ENCODE data around the gene PRPS1. TPM values are rescaled to one million over a fixed set of nuclear protein-coding genes. Genes with fewer than 3 reads are reported as not detected.
"Not testable (repeated sequence)": the region's sequence is repeated elsewhere in the genome, so short reads cannot be mapped to it uniquely, and the experiment has no call there.

Gene PRPS1
- total and polyA plus RNA-seq, 4 donors, result 20.7 to 29.2 (median 24.4) TPM

DNA sequence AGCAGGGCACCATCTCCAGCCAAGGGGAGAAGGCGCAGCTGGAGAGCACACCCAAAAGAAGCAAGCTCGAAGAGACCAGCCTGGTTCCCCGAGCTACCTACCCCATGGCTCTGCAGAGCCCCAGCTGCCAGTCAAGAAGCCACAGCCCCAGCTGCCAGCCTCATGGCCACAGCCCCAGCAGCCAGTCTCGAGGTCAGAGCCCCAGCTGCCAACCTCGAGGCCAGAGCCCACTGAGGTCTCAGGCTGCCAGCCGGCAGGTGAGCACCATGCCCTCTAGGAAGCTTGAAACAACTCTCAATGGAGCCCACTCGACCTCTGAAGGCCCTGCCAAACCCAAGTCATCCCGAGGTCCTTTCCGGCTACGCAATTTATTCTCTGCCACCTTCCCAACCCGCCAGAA lies 27.0 kb upstream of the PRPS1 start:
- no peaks in the 10 kb centered on the region for H3K36me3 ChIP-seq (ENCODE audit: control insufficient read depth in 1 of 2, insufficient read depth in 2 of 2, low read length in 1 of 2)
- H3K27ac ChIP-seq (ENCODE audit: low read depth in 1 of 2, low read length in 2 of 2), result no peak overlapping the region
- WGBS, 2 donors, result 81 to 92% methylated on average over 11 of the region's 11 CpGs
- H3K27me3 ChIP-seq (ENCODE audit: control insufficient read depth in 1 of 2, insufficient read depth in 2 of 2, low read length in 1 of 2), result no peaks in the 10 kb centered on the region
- no peak overlapping the region for H3K4me3 ChIP-seq (ENCODE audit: low read length in 2 of 2)
- DNase-seq (no peak), ATAC-seq (ENCODE audit: low FRiP score) (no peak)
- H3K9me3 ChIP-seq (ENCODE audit: control insufficient read depth, low read length), result no peaks in the 10 kb centered on the region
- no peaks in the 10 kb centered on the region for H3K4me1 ChIP-seq (ENCODE audit: control insufficient read depth in 1 of 2, insufficient read depth in 2 of 2, low read length in 2 of 2)
- intact Hi-C loops (cut with DNase I), result no loop called here

- Histone ChIP-seq H3K27ac (ENCODE audit: low read depth in 1 of 2, low read length in 2 of 2) (no peak overlapping the region), H3K36me3 (ENCODE audit: control insufficient read depth in 1 of 2, insufficient read depth in 2 of 2, low read length in 1 of 2) (no peaks in the 10 kb centered on the region), H3K4me1 (ENCODE audit: control insufficient read depth in 1 of 2, insufficient read depth in 2 of 2, low read length in 2 of 2) (no peaks in the 10 kb centered on the region), H3K4me3 (ENCODE audit: low read length in 2 of 2) (no peak overlapping the region), H3K27me3 (ENCODE audit: control insufficient read depth in 1 of 2, insufficient read depth in 2 of 2, low read length in 1 of 2) (no peaks in the 10 kb centered on the region), H3K9me3 (ENCODE audit: control insufficient read depth, low read length) (no peaks in the 10 kb centered on the region)
- no peak for ATAC-seq (ENCODE audit: low FRiP score)
- WGBS, 2 donors, result 87 to 97% methylated on average over 16 of the region's 16 CpGs
- intact Hi-C loops (cut with DNase I), result no loop called here
- DNase-seq, result no peak
These were observed 26.6 kb upstream of the PRPS1 start for GRCh38 chrX:107601759-107602158.

DNA sequence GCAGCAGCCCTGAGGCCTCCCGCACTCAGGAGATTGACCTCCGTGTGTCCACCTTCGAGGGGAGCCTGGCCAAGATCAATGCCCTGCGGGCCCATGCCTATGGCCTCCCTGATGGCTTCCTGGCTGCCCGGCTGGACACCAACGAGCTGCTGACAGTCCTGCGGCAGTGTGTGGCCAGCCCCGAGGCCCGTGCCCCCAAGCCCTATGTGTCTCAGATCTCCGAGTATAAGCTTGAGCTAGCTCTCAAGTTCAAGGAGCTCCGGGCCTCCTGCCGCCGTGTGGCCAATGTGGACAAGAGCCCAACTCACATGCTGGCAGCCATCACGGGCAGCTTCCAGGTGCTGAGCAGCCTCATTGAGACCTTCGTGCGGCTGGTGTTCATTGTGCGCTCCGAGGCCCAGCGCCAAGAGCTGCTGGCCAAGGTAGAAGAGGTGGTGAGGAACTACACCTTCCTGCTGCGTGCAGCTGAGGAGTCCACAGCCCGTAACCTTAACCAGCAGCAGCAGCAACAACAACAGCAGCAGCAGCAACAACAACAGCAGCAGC lies 25.5 kb upstream of the PRPS1 start:
- Histone ChIP-seq H3K4me1 (ENCODE audit: control insufficient read depth in 1 of 2, insufficient read depth in 2 of 2, low read length in 2 of 2) (no peaks in the 10 kb centered on the region), H3K27ac (ENCODE audit: low read depth in 1 of 2, low read length in 2 of 2) (no peak overlapping the region), H3K9me3 (ENCODE audit: control insufficient read depth, low read length) (no peaks in the 10 kb centered on the region), H3K27me3 (ENCODE audit: control insufficient read depth in 1 of 2, insufficient read depth in 2 of 2, low read length in 1 of 2) (no peaks in the 10 kb centered on the region), H3K36me3 (ENCODE audit: control insufficient read depth in 1 of 2, insufficient read depth in 2 of 2, low read length in 1 of 2) (no peaks in the 10 kb centered on the region), H3K4me3 (ENCODE audit: low read length in 2 of 2) (no peak overlapping the region)
- DNase-seq (no peak), ATAC-seq (ENCODE audit: low FRiP score) (no peak)
- WGBS, 2 donors, result 89 to 90% methylated on average over 21 of the region's 21 CpGs
- intact Hi-C loops (cut with DNase I), result no loop called here

DNA sequence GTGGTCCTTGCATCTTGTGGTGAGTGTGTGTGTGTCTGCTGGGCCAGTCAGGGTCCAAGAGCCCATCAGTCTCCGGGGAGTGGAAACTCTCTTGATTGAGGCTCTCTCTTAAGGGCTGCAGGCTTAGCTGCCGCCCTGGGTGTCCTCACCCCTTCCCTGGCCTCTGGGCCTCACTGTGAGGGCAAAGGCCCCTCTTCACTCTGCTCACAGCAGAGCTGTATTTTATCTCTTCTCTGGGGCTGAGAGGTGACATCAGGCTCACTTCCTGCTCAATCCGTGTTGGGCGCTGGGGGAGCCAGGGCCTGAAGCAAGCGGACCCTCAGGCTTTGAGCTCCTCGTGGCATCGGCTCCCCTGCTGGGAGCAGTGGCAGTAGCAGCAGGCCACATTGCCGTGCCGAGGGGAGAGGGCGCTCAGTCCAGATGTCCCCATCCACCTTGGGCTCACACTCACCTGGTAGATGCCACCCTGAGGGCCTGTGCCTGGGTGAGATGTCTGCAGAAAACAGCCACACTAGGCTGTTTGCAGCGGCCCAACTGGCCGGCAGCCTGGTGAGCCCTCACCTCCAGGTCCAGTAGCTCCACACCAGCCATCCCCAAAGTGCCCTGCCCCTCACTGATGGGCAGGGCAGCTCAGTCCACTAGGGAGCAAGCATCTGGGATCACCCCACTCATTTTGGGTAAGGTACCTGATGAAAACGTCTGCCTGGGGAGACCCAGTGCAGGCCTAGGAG lies 24.7 kb upstream of the PRPS1 start:
- 68 to 69% methylated on average over 13 of the region's 13 CpGs for WGBS, 2 donors
- ATAC-seq (ENCODE audit: low FRiP score) (no peak), DNase-seq (no peak)
- intact Hi-C loops (cut with DNase I), result no loop called here
- H3K36me3 ChIP-seq (ENCODE audit: control insufficient read depth in 1 of 2, insufficient read depth in 2 of 2, low read length in 1 of 2), result no peaks in the 10 kb centered on the region
- no peaks in the 10 kb centered on the region for H3K4me1 ChIP-seq (ENCODE audit: control insufficient read depth in 1 of 2, insufficient read depth in 2 of 2, low read length in 2 of 2)
- H3K9me3 ChIP-seq (ENCODE audit: control insufficient read depth, low read length), result no peaks in the 10 kb centered on the region
- H3K27me3 ChIP-seq (ENCODE audit: control insufficient read depth in 1 of 2, insufficient read depth in 2 of 2, low read length in 1 of 2), result no peaks in the 10 kb centered on the region
- no peak overlapping the region for H3K4me3 ChIP-seq (ENCODE audit: low read length in 2 of 2)
- no peak overlapping the region for H3K27ac ChIP-seq (ENCODE audit: low read depth in 1 of 2, low read length in 2 of 2)

GRCh38 chrX:107609061-107609460 lies 19.2 kb upstream of the PRPS1 start:
- H3K4me3 ChIP-seq (ENCODE audit: low read length in 2 of 2); H3K9me3 ChIP-seq (ENCODE audit: control insufficient read depth, low read length); ATAC-seq (ENCODE audit: low FRiP score); H3K27me3 ChIP-seq (ENCODE audit: control insufficient read depth in 1 of 2, insufficient read depth in 2 of 2, low read length in 1 of 2); H3K36me3 ChIP-seq (ENCODE audit: control insufficient read depth in 1 of 2, insufficient read depth in 2 of 2, low read length in 1 of 2); DNase-seq; H3K27ac ChIP-seq (ENCODE audit: low read depth in 1 of 2, low read length in 2 of 2); H3K4me1 ChIP-seq (ENCODE audit: control insufficient read depth in 1 of 2, insufficient read depth in 2 of 2, low read length in 2 of 2); intact Hi-C loops (cut with DNase I): not testable (repeated sequence)
- WGBS, 2 donors, result 55 to 63% methylated on average over 5 of the region's 5 CpGs

DNA sequence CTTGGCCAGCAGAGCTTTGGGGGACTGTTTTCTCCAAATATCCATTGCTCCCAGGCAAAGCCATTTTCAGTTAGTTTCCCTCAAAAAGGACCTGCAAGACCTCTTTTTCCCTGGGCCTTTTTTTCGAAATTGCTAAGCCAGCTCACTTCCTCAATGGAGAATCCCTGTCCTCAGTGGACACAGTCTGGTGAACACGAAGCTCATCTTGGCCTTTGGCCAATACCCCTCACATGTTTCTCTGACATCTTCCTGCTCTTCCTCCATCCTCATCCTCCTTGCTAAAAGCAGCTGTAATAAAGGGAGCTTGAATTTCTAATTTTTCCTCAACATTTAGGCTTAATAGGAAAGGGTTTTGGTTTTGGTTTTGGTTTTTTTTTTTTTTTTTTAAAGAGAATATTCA lies 17.6 kb upstream of the PRPS1 start:
- DNase-seq (no peak), ATAC-seq (ENCODE audit: low FRiP score) (no peak)
- H3K9me3 ChIP-seq (ENCODE audit: control insufficient read depth, low read length), result no peaks in the 10 kb centered on the region
- H3K27me3 ChIP-seq (ENCODE audit: control insufficient read depth in 1 of 2, insufficient read depth in 2 of 2, low read length in 1 of 2), result no peaks in the 10 kb centered on the region
- intact Hi-C loops (cut with DNase I), result no loop called here
- no peaks in the 10 kb centered on the region for H3K36me3 ChIP-seq (ENCODE audit: control insufficient read depth in 1 of 2, insufficient read depth in 2 of 2, low read length in 1 of 2)
- no peak overlapping the region for H3K27ac ChIP-seq (ENCODE audit: low read depth in 1 of 2, low read length in 2 of 2)
- H3K4me3 ChIP-seq (ENCODE audit: low read length in 2 of 2), result no peak overlapping the region
- 57 to 61% methylated on average over 2 of the region's 2 CpGs for WGBS, 2 donors
- no peaks in the 10 kb centered on the region for H3K4me1 ChIP-seq (ENCODE audit: control insufficient read depth in 1 of 2, insufficient read depth in 2 of 2, low read length in 2 of 2)

GRCh38 chrX:107619885-107620322 lies 8.4 kb upstream of the PRPS1 start:
- intact Hi-C loops (cut with DNase I), result no loop called here
- ATAC-seq (ENCODE audit: low FRiP score) (no peak), DNase-seq (no peak)
- H3K36me3 ChIP-seq (ENCODE audit: control insufficient read depth in 1 of 2, insufficient read depth in 2 of 2, low read length in 1 of 2), result no peaks in the 10 kb centered on the region
- H3K9me3 ChIP-seq (ENCODE audit: control insufficient read depth, low read length), result no peaks in the 10 kb centered on the region
- 47 to 59% methylated on average over 7 of the region's 7 CpGs for WGBS, 2 donors
- no peak overlapping the region for H3K4me3 ChIP-seq (ENCODE audit: low read length in 2 of 2)
- H3K4me1 ChIP-seq (ENCODE audit: control insufficient read depth in 1 of 2, insufficient read depth in 2 of 2, low read length in 2 of 2), result no peaks in the 10 kb centered on the region
- no peak overlapping the region for H3K27ac ChIP-seq (ENCODE audit: low read depth in 1 of 2, low read length in 2 of 2)
- H3K27me3 ChIP-seq (ENCODE audit: control insufficient read depth in 1 of 2, insufficient read depth in 2 of 2, low read length in 1 of 2), result no peaks in the 10 kb centered on the region

- intact Hi-C loops (cut with DNase I), result loop anchor here in 1 of 2 donors (5.0 kb wide), 1 partner anchor 628 kb away; no protein-coding TSS in a partner anchor
- Histone ChIP-seq H3K27ac (ENCODE audit: low read depth in 1 of 2, low read length in 2 of 2) (no peak overlapping the region), H3K9me3 (ENCODE audit: control insufficient read depth, low read length) (no peaks in the 10 kb centered on the region), H3K4me3 (ENCODE audit: low read length in 2 of 2) (no peak overlapping the region), H3K4me1 (ENCODE audit: control insufficient read depth in 1 of 2, insufficient read depth in 2 of 2, low read length in 2 of 2) (no peaks in the 10 kb centered on the region), H3K36me3 (ENCODE audit: control insufficient read depth in 1 of 2, insufficient read depth in 2 of 2, low read length in 1 of 2) (no peaks in the 10 kb centered on the region), H3K27me3 (ENCODE audit: control insufficient read depth in 1 of 2, insufficient read depth in 2 of 2, low read length in 1 of 2) (no peaks in the 10 kb centered on the region)
- DNase-seq, result no peak
- 94 to 97% methylated on average over 2 of the region's 2 CpGs for WGBS, 2 donors
- no peak for ATAC-seq (ENCODE audit: low FRiP score)
These were observed 3.4 kb upstream of the PRPS1 start for GRCh38 chrX:107624893-107625292.

DNA sequence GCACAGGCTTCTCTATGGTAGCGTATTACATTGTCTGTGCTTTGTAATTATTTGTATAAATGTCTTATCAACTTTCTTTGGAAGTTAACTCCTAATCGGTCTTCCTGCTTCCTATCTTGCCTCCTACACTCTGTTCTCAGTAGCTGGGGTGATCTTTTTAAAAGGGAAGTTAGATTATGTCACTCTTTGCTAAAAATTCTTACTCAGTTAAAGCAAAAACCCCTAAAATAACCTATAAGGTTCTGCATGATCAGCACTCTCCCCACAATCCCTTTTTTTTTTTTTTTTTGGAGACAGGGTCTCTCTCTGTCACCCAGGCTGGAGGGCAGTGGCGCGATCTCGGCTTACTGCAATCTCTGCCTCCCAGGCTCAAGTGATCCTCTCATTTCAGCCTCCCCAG lies 2.6 kb upstream of the PRPS1 start:
- Histone ChIP-seq H3K9me3 (ENCODE audit: control insufficient read depth, low read length) (no peaks in the 10 kb centered on the region), H3K27me3 (ENCODE audit: control insufficient read depth in 1 of 2, insufficient read depth in 2 of 2, low read length in 1 of 2) (no peaks in the 10 kb centered on the region), H3K36me3 (ENCODE audit: control insufficient read depth in 1 of 2, insufficient read depth in 2 of 2, low read length in 1 of 2) (no peaks in the 10 kb centered on the region), H3K4me1 (ENCODE audit: control insufficient read depth in 1 of 2, insufficient read depth in 2 of 2, low read length in 2 of 2) (no peaks in the 10 kb centered on the region), H3K4me3 (ENCODE audit: low read length in 2 of 2) (no peak overlapping the region), H3K27ac (ENCODE audit: low read depth in 1 of 2, low read length in 2 of 2) (no peak overlapping the region)
- WGBS, 2 donors, result 88 to 92% methylated on average over 5 of the region's 5 CpGs
- DNase-seq (no peak), ATAC-seq (ENCODE audit: low FRiP score) (no peak)
- intact Hi-C loops (cut with DNase I), result loop anchor here in 1 of 2 donors (5.0 kb wide), 1 partner anchor 628 kb away; no protein-coding TSS in a partner anchor

All from aorta (tissue), 5 donors.